BJ (cell line): ENCODE results near the gene ZBTB46. TPM values are rescaled to one million over a fixed set of nuclear protein-coding genes. Genes with fewer than 3 reads are reported as not detected.

Experiments
- CTCF ChIA-PET: fragments of 350-600 bp; formaldehyde crosslinking; extraction: SDS; loops from one replicate; lab custom pipeline; 2021; ENCODE audit warnings: antibody characterized with exemption, inconsistent platforms; lab: Yijun Ruan, JAX
- POLR2A ChIA-PET: fragments of 300-600 bp; sonication (Branson Sonifier 250); formaldehyde crosslinking; extraction: SDS; loops from one replicate; lab custom pipeline; 2021; ENCODE audit warnings: antibody characterized with exemption; lab: Charles Lee
- DNase-seq: peaks from one replicate; pipeline ENCODE4 v3.0.0-alpha.2; 2011; ENCODE audit warnings: low read depth
- H3K27me3 ChIP-seq: 2 replicates; pipeline ENCODE4 v1.6.0; 2011; ENCODE audit warnings: low read length; ENCODE audit not compliant: control insufficient read depth, insufficient read depth
- H3K36me3 ChIP-seq: 2 replicates; pipeline ENCODE4 v1.5.1; 2011; ENCODE audit warnings: low read length; ENCODE audit not compliant: control insufficient read depth, insufficient read depth
- H3K4me3 ChIP-seq: 2 replicates; pipeline ENCODE4 v1.5.1; 2011; ENCODE audit warnings: low read depth, mild to moderate bottlenecking, control low read depth, low read length
- CTCF ChIP-seq: IDR thresholded peaks from 2 replicates; pipeline ENCODE4 v1.5.1; 2011; ENCODE audit warnings: low read depth, mild to moderate bottlenecking, control low read depth, inconsistent platforms, low read length, moderate library complexity; ENCODE audit not compliant: insufficient read depth
- polyA plus RNA-seq: library from polyadenylated mRNA; depleted of rRNA; stranded (reverse); fragments of >200 nt; gene quantifications from 2 replicates; pipeline ENCODE4 v1.2.3, GENCODE V29; 2011

ZBTB46 gene
- polyA plus RNA-seq, 1 experiment: 0.32 TPM

- ChIA-PET CTCF (interaction anchor here (0.9 to 1.5 kb wide), 4 partner anchors 9 to 78 kb away, joined by 3 to 5 read pairs (median 4); no protein-coding TSS in a partner anchor), POLR2A (interaction anchor here (0.6 to 1.1 kb wide), 2 partner anchors 9 to 512 kb away, joined by 3 to 6 read pairs; no protein-coding TSS in a partner anchor)
- H3K27me3 ChIP-seq: no peaks in the 10 kb centered on the region
- no peak for DNase-seq
- H3K36me3 ChIP-seq: peaks cover 28% of the 10 kb centered on the region
- TF ChIP-seq CTCF: no peak
- peak within 1 kb of the TSS; percentile 88 for H3K4me3 ChIP-seq
Measured at GRCh38 chr20:63707558-63708300, 123.3 kb downstream of the ZBTB46 start, which contains the start of the genes ARFRP1 and ZGPAT. ARFRP1 (minus strand) TSS chr20:63707976; CDS start chr20:63707091, 885 bp downstream. ZGPAT (plus strand) TSS chr20:63708039; CDS start chr20:63708581, 542 bp downstream.

GRCh38 chr20:63706852-63707557 lies 124.1 kb downstream of the ZBTB46 start:
- Histone ChIP-seq H3K27me3 (no peaks in the 10 kb centered on the region), H3K36me3 (peaks cover 27% of the 10 kb centered on the region), H3K4me3 (peak overlapping the region; percentile 88)
- TF ChIP-seq CTCF: peak; percentile 28; the same call in 1 of the 2 replicates
- CTCF ChIA-PET: interaction anchor here (0.9 to 1.2 kb wide), 2 partner anchors 8 to 10 kb away, joined by 3 to 4 read pairs; no protein-coding TSS in a partner anchor
- POLR2A ChIA-PET: interaction anchor here (0.7 to 1.1 kb wide), 2 partner anchors 8 to 10 kb away, joined by 3 to 6 read pairs; no protein-coding TSS in a partner anchor
- no peak for DNase-seq

- no peak for DNase-seq
- POLR2A ChIA-PET: no interaction called here
- H3K36me3 ChIP-seq: peaks cover 26% of the 10 kb centered on the region
- CTCF ChIA-PET: no interaction called here
- no peak for TF ChIP-seq CTCF
- peak overlapping the region; percentile 88 for H3K4me3 ChIP-seq
- H3K27me3 ChIP-seq: no peaks in the 10 kb centered on the region
Measured at GRCh38 chr20:63706027-63706695, 124.9 kb downstream of the ZBTB46 start.

- TF ChIP-seq CTCF: no peak
- Histone ChIP-seq H3K36me3 (peaks cover 27% of the 10 kb centered on the region), H3K4me3 (no peak overlapping the region), H3K27me3 (no peaks in the 10 kb centered on the region)
- POLR2A ChIA-PET: no interaction called here
- DNase-seq: no peak
- CTCF ChIA-PET: no interaction called here
Measured at GRCh38 chr20:63705232-63706026, 125.6 kb downstream of the ZBTB46 start.
